Breast epithelium (tissue), 3 donors: ENCODE results near the gene ZBTB44.

Experiments used
- CTCF ChIP-seq, 3 donors: fragments of 450-650 bp; IDR thresholded peaks; one replicate each; pipeline ENCODE4 v1.5.1; 2016 to 2017; ENCODE audit warnings: antibody characterized with exemption in 3 of 3, mild to moderate bottlenecking in 3 of 3, moderate library complexity in 3 of 3
- POLR2AphosphoS5 ChIP-seq, 3 donors: sonication (generic); formaldehyde crosslinking; IDR thresholded peaks; one replicate each; pipeline ENCODE4 v1.6.1; 2017; ENCODE audit warnings: antibody characterized with exemption in 3 of 3

- no peak for TF ChIP-seq CTCF (IDR thresholded peaks at IDR 0.05)
- TF ChIP-seq POLR2AphosphoS5 (IDR thresholded peaks at IDR 0.05), result no peak
These were observed 23.9 kb upstream of the ZBTB44 start for GRCh38 chr11:130338667-130339066.
